ENCODE results near the gene COL1A1. TPM values are rescaled to one million over a fixed set of nuclear protein-coding genes. Genes with fewer than 3 reads are reported as not detected.

COL1A1 gene
- total RNA-seq, 3 donors from 2014 or later = 23.4 to 67.2 (median 44.5) TPM

DNA sequence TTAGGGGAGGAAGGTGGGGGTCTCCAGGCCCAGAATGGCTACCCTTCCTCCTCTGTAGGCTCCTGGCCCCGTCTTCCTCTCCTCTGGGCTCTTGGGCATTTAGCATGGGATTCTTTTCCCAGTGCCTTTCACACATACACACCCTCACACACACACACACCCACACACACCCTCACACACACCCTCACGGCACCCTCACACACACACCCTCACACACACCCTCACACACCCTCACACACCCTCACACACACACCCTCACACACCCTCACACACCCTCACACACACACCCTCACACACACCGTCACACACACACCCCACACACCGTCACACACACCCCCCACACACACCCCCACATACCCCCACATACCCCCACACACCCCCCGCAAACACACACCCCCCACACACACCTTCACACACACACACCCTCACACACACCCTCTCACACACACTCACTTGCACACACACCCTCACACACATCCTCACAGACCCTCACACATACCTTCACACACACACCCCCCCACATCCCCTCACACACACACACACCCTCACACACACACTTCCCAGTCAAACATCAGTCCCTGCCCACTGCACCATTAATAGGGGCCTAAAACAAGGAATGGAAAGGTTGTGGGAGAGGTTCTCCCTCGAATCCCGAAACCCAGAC lies 34.8 kb downstream of the COL1A1 start:
- intact Hi-C loops (cut with DNase I; ENCODE audit: low total_unique reads) = no loop called here
- no peaks in the 10 kb centered on the region for H3K27me3 ChIP-seq
- TF ChIP-seq POLR2AphosphoS5 (IDR thresholded peaks at IDR 0.05) (no peak), POLR2A (IDR thresholded peaks at IDR 0.05) (no peak)
- TF ChIP-seq, protein P1, sequence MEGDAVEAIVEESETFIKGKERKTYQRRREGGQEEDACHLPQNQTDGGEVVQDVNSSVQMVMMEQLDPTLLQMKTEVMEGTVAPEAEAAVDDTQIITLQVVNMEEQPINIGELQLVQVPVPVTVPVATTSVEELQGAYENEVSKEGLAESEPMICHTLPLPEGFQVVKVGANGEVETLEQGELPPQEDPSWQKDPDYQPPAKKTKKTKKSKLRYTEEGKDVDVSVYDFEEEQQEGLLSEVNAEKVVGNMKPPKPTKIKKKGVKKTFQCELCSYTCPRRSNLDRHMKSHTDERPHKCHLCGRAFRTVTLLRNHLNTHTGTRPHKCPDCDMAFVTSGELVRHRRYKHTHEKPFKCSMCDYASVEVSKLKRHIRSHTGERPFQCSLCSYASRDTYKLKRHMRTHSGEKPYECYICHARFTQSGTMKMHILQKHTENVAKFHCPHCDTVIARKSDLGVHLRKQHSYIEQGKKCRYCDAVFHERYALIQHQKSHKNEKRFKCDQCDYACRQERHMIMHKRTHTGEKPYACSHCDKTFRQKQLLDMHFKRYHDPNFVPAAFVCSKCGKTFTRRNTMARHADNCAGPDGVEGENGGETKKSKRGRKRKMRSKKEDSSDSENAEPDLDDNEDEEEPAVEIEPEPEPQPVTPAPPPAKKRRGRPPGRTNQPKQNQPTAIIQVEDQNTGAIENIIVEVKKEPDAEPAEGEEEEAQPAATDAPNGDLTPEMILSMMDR (IDR thresholded peaks at IDR 0.05) = no peak
- H3K9me3 ChIP-seq = no peaks in the 10 kb centered on the region
- H3K4me1 ChIP-seq = no peaks in the 10 kb centered on the region
- peak overlapping the region in 1 of 3 donors; percentile 20 for H3K4me3 ChIP-seq
- no peak for DNase-seq (ENCODE audit: low spot score in 2 of 2)
- H3K27ac ChIP-seq = no peak overlapping the region
- no peaks in the 10 kb centered on the region for H3K36me3 ChIP-seq

GRCh38 chr17:50165867-50166517 lies 35.4 kb downstream of the COL1A1 start, which contains the start of gene SGCA:
Gene SGCA, plus strand, starts transcription at chr17:50166005. Its CDS starts 36 bp downstream, at chr17:50166041.
- H3K36me3 ChIP-seq = no peaks in the 10 kb centered on the region
- H3K27me3 ChIP-seq = no peaks in the 10 kb centered on the region
- no peak for DNase-seq (ENCODE audit: low spot score in 2 of 2)
- peaks cover 0 to 3% of the 10 kb centered on the region in 2 donors for H3K4me1 ChIP-seq
- peak within 1 kb of the TSS in 1 of 3 donors; percentile 20 for H3K4me3 ChIP-seq
- H3K9me3 ChIP-seq = no peaks in the 10 kb centered on the region
- peak within 1 kb of the TSS; percentile 0 to 29 for H3K27ac ChIP-seq
- intact Hi-C loops (cut with DNase I; ENCODE audit: low total_unique reads) = no loop called here
- TF ChIP-seq POLR2AphosphoS5 (IDR thresholded peaks at IDR 0.05) = no peak
- no peak for TF ChIP-seq POLR2A (IDR thresholded peaks at IDR 0.05)
- TF ChIP-seq, protein P1 (IDR thresholded peaks at IDR 0.05) = no peak

GRCh38 chr17:50165466-50165865 lies 36.0 kb downstream of the COL1A1 start:
- H3K4me1 ChIP-seq = peaks cover 0 to 7% of the 10 kb centered on the region in 2 donors
- DNase-seq (ENCODE audit: low spot score in 2 of 2) = no peak
- H3K27ac ChIP-seq = no peak overlapping the region
- no peaks in the 10 kb centered on the region for H3K36me3 ChIP-seq
- intact Hi-C loops (cut with DNase I; ENCODE audit: low total_unique reads) = no loop called here
- H3K9me3 ChIP-seq = no peaks in the 10 kb centered on the region
- H3K27me3 ChIP-seq = no peaks in the 10 kb centered on the region
- H3K4me3 ChIP-seq = no peak overlapping the region
- TF ChIP-seq POLR2AphosphoS5 (IDR thresholded peaks at IDR 0.05) = no peak
- no peak for TF ChIP-seq POLR2A (IDR thresholded peaks at IDR 0.05)
- TF ChIP-seq, protein P1 (IDR thresholded peaks at IDR 0.05) = no peak

GRCh38 chr17:50165066-50165465 lies 36.4 kb downstream of the COL1A1 start:
- no peak for DNase-seq (ENCODE audit: low spot score in 2 of 2)
- no peaks in the 10 kb centered on the region for H3K27me3 ChIP-seq
- TF ChIP-seq, protein P1 (IDR thresholded peaks at IDR 0.05) = no peak
- no peak for TF ChIP-seq POLR2A (IDR thresholded peaks at IDR 0.05)
- no peak for TF ChIP-seq POLR2AphosphoS5 (IDR thresholded peaks at IDR 0.05)
- peaks cover 0 to 7% of the 10 kb centered on the region in 2 donors for H3K4me1 ChIP-seq
- intact Hi-C loops (cut with DNase I; ENCODE audit: low total_unique reads) = no loop called here
- no peak overlapping the region for H3K27ac ChIP-seq
- no peaks in the 10 kb centered on the region for H3K36me3 ChIP-seq
- no peak overlapping the region for H3K4me3 ChIP-seq
- no peaks in the 10 kb centered on the region for H3K9me3 ChIP-seq

DNA sequence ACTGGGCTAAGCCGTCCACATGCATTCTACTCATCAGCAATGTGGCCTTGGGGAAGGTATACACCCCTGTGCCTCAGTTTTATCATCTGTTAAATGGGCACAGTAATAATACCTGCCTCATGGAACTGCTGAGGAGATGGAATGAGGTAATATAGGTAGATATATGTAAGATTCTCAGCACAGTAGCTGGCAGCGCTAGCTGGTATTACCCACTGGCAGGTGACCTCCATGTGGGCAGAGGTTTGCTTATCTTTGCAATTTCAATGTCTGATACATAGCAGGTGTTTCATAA lies 36.8 kb downstream of the COL1A1 start:
- intact Hi-C loops (cut with DNase I; ENCODE audit: low total_unique reads) = no loop called here
- no peak for TF ChIP-seq POLR2AphosphoS5 (IDR thresholded peaks at IDR 0.05)
- no peak for TF ChIP-seq POLR2A (IDR thresholded peaks at IDR 0.05)
- TF ChIP-seq, protein P1 (IDR thresholded peaks at IDR 0.05) = no peak
- Histone ChIP-seq H3K27me3 (no peaks in the 10 kb centered on the region), H3K4me3 (no peak overlapping the region), H3K27ac (peak overlapping the region; percentile 29 to 60), H3K36me3 (no peaks in the 10 kb centered on the region), H3K9me3 (no peaks in the 10 kb centered on the region), H3K4me1 (peaks cover 0 to 7% of the 10 kb centered on the region in 2 donors)
- no peak for DNase-seq (ENCODE audit: low spot score in 2 of 2)
